Frontal cortex (tissue), 4 donors: ENCODE results near the gene BHLHE41. TPM values are rescaled to one million over a fixed set of nuclear protein-coding genes. Genes with fewer than 3 reads are reported as not detected.

ENCODE experiments used
- DNase-seq, 2 donors: peaks; one replicate each; pipeline ENCODE4 v3.0.0; 2012; ENCODE audit warnings: low spot score in 2 of 2
- FAIRE-seq: peaks from 2 replicates; lab custom pipeline; 2012; peaks lifted over from hg19 to GRCh38; lab: Jason Lieb, UNC
- total RNA-seq: library from RNA; depleted of rRNA; stranded (reverse); fragments of >200 nt; gene quantifications from one replicate; pipeline ENCODE4 v1.2.3, GENCODE V29; 2014
- donor health status: control.
- donor health status: control.
- donor health status: control.

BHLHE41 gene
- total RNA-seq: 0.41 TPM

DNA sequence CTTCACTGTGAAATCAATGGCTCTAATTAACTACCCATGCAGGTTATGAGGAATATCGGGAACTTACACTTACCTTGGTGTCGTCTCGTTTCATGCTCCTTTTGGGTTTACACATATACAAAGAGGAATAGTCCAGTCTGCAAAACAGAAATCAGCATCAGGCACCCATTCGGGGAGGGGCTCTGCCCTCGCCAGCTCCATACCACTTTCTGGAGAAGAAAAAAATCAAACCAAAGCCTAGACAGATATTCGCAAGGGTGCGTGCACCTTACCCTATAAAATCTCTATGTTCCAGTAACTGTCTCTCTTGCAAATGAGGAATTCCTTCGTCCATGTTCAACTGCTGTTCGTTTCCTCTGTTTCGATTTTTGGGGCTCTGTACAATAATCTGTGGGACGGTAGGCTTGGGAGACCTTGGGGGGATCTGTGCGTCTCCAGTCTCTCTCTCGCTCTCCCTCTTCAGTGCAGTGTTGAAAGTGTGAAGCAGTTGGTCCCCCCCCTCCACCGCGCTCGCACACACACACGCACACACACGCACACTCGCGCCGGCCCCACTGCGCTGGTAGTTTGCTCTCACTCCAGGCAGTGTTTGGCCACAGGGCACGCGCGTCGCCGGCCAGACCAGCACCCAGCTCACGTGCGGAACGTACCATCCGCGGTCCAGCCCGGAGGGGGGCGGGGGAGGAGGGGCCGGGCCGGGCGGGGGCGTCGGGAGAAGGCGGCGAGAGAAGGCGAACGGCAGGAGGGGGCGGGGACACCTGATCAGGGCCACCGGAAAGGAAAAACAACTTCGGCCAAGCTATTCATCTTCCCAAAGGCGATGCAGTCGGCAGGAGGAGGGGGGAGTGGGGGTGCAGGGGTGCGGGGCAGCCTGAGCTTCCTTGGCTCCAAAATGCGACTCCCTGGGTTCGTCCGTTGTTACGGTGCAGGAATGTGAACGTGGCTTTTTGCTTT lies at the start of gene BHLHE41:
Gene BHLHE41, minus strand, starts transcription at position 592 of the 954 bp plus-strand sequence. Its CDS starts 258 bp downstream, at position 334.
- FAIRE-seq: no peak
- peak; percentile 67 to 76 for DNase-seq

DNA sequence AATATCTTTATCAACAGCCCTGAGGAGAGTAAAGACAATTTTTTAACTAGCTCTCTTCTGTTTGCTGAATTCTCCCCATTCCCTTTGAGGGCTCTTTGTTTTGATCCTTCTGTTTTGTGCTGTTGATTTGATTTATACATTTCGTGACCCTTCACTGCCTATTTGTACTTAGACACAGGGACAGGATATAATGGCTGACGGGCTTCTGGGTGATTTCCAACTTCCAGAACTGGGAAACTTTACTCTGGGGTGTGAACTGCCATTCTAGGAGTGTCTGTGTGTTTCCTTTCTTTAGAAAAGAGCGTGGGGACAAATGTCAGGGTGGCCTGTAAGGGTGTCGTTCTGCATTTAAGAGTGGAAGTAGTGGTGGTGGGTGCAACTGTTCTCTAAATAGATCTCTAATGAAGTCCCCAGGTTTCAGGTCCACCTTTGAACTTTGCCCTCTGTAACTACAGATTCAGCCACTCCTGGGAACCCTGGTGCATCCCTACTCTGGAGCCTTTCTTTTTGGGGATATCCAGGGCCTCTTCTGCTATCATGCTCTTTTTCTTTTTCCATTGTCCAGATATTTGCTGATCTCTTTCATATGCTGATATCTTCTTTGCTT lies 48.2 kb upstream of the BHLHE41 start:
- no peak for FAIRE-seq
- DNase-seq: no peak

DNA sequence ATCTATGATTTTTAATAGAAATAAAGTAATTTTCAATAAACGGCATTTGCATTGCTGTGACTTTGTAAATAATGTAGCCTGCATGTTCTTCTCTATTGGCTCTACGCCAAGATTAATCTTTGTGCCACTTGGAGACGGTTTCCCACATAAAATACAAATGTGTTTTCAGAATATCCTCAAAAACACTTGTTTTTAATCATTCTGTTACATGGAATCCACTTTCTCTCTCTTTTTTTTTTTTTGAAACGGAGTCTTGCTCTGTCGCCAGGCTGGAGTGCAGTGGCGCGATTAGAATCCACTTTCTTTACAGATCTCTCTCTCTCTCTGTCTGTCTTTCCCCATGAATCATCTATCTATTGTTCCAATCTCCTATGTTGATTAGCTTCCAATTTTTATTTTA lies 47.7 kb upstream of the BHLHE41 start:
- FAIRE-seq (no peak), DNase-seq (no peak)

GRCh38 chr12:26172013-26172412 lies 47.2 kb upstream of the BHLHE41 start:
- DNase-seq: no peak
- no peak for FAIRE-seq

- DNase-seq (no peak), FAIRE-seq (no peak)
Measured at GRCh38 chr12:26164118-26164517, 39.3 kb upstream of the BHLHE41 start.

DNA sequence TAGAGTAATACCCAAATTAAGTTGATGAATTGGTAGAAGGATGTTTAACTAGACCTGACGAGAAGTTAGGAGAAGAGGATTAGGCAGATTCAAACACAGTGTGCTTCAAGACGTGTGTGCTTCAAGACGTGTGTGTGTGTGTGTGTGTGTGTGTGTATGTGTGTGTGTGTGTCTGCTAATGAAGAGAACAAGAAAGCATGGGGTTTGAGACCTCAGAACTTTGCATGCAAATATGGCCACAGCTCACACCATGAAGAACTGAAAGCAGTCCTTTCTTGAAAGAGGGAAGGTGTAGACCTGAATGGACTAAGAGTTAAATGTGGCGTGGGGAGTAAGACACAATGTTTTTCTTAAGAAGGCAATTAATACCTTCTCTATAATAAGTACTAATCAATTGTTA lies 38.1 kb upstream of the BHLHE41 start:
- FAIRE-seq: no peak

DNA sequence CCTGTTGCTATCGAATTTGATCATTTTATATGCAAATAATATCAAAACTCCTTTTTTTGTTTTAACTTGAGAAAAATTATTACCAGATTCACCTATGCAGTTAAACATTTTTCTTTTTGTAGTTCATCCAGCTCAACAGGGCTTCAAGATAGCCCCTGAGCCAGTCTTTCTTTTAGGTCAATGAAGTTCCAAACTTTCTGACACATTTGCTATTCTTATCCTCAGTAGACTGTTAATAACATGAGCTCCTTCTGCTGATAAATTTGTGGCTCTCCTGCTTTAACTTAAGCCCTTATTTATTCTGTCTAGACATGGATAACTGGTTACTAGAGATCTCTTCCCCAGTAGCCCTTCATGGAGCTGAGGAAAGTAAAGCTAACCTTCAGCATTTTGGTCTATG lies 37.3 kb upstream of the BHLHE41 start:
- DNase-seq: no peak
- FAIRE-seq: no peak

More for the DNA sequence above, 38.1 kb upstream of the BHLHE41 start:
- no peak for DNase-seq

GRCh38 chr12:26158078-26158764 lies 33.4 kb upstream of the BHLHE41 start:
- no peak for DNase-seq
- FAIRE-seq: no peak

- DNase-seq (no peak), FAIRE-seq (no peak)
Measured at GRCh38 chr12:26157001-26157400, 32.2 kb upstream of the BHLHE41 start.

GRCh38 chr12:26156201-26156871 lies 31.5 kb upstream of the BHLHE41 start:
- FAIRE-seq (no peak), DNase-seq (no peak)

DNA sequence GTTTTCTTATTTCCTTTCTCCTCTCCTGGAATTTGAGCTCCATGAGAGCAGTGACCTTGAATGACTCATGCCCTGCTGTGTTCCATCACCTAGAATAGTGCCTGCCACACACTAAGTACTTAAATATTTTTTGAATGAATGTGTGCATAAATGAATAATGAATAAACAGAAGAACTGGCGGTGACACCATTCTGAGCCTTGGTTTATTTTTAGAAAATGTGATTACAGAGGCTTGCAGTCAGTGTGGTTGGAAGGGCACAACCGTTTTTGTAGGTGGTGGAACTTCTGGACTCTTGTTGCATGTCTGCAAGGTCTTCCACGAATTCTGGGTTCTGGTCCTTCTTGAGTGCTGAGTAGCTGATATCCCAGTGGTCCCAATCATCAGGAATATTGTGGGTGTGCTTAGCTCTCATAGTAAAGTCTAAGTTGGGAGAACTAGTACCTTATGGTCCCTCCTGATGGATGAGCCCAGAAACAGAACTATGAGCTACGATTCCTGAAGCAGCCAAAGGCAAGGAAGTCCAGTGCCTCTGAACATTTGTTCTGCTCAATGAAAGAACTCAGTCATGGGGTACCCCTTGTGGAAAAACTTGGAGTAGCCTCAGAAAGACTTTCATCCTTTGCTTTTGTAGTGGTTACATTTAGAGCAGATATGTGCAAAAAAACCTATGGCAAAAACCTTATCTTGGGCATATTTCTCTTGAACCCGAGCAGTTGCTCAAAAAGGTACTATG lies 28.8 kb upstream of the BHLHE41 start:
- no peak for FAIRE-seq
- DNase-seq: no peak

DNA sequence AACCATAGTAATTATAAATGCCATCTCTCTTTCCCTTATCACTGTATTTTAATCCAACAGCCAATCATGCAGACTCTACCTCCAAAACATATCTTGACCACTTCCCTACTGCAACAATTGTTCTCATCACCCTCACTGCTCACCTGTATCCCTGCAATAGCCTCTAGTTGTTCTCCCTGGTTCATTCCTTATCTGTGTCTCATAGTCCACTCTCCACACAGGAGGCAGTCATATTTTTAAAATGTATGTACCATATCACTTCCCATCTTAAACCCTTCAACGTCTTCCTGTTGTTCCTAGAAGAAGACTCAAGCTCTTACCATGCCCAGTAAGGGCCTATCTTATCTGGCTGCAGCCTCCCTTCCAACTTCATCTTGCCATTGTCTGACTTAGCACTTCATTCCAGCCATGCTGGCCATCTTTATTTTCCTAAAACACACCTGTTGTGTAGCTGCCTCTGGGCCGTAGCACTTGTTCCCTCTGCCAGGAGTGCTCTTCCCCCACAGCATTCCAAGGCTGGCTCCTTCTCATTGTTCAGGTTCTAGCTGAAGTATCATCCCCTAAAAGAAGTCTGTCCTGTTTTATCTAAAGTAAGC lies 27.8 kb upstream of the BHLHE41 start:
- FAIRE-seq (no peak), DNase-seq (no peak)

DNA sequence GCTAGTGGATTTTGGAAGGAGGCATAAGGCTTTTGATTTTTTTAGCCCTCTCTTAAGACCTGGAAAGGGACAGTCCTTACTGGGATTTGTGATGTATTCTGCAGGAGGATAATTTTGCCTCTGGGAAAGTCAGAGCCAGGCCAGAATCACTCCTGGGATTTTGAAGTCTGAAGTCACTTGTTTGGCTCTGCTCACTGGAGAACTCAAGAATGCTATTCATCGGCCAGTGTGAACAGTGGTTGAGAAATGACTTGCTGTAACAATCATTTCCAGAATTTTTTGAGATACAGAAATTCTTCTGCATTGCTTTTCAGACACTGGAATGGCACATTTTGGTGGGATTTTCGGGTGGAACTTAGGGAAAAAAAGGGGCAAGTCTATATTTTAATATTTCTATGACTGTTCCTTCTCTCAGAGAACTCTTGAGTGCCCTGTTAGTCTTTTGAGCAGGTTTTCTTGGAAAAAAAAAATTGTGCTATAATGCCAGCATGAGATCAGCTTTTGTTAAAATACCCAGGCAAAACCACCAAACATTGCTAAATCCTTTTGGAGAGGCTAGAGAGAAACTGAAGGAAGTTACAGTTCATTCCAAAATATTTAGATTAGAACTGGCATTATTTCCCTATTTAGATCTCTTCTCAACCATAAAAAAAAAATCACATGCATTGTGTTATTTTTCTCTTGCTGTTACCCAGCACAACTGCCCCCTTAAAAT lies 26.1 kb upstream of the BHLHE41 start:
- no peak for FAIRE-seq
- no peak for DNase-seq

DNA sequence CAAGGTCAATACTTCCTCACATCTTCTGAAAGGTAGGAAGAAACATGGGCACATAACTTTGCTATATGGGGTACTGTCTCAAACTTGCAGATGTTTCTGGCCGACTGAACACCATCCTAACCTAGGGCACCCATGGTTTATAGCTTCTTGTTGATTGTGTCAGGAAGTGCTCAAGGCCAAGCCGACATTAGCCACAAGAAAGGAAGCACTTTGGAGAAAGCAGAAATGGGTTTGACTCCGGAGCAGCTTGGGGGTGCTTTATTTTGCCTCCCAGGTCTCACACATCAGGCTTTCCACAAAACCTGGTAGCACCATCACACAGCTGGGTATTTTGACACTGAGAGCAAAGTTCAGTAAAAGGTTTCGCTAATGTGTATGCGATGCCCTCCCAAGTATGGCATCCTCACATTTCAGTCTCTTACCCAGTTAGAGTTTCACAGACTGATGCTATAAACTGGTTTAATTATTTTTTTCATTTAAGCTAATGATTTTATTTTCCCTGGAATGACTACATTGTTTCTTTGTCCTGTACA lies 25.2 kb upstream of the BHLHE41 start:
- FAIRE-seq (no peak), DNase-seq (no peak)

- no peak for FAIRE-seq
- DNase-seq: no peak
Measured at GRCh38 chr12:26148291-26148690, 23.5 kb upstream of the BHLHE41 start.

GRCh38 chr12:26143291-26143690 lies 18.5 kb upstream of the BHLHE41 start:
- no peak for DNase-seq
- FAIRE-seq: no peak

- DNase-seq (no peak), FAIRE-seq (peak; percentile 26)
Measured at GRCh38 chr12:26138860-26139259, 14.0 kb upstream of the BHLHE41 start.

GRCh38 chr12:26136688-26137087 lies 11.9 kb upstream of the BHLHE41 start:
- FAIRE-seq (no peak), DNase-seq (no peak)
